Left ventricle myocardium inferior (tissue), 1 donor: ENCODE measurements around the gene TTC24. TPM values are rescaled to one million over a fixed set of nuclear protein-coding genes. Genes with fewer than 3 reads are reported as not detected.
"Not testable (repeated sequence)": the region's sequence is repeated elsewhere in the genome, so short reads cannot be mapped to it uniquely, and the experiment has no call there.

Experiments
- DNase-seq: peaks from one replicate; pipeline ENCODE4 v3.0.0-alpha.2; 2020
- H3K27ac ChIP-seq: fragments of 200-600 bp; replicated peaks from 2 replicates; pipeline ENCODE4 v1.8.0; 2021
- H3K27me3 ChIP-seq: fragments of 200-600 bp; 2 replicates; pipeline ENCODE4 v1.8.0; 2021; ENCODE audit warnings: low read depth
- H3K36me3 ChIP-seq: fragments of 200-600 bp; 2 replicates; pipeline ENCODE4 v1.8.0; 2021
- H3K4me1 ChIP-seq: fragments of 200-600 bp; 2 replicates; pipeline ENCODE4 v1.8.0; 2021
- H3K4me3 ChIP-seq: fragments of 200-600 bp; 2 replicates; pipeline ENCODE4 v1.8.0; 2021; ENCODE audit warnings: mild to moderate bottlenecking, moderate library complexity
- H3K9me3 ChIP-seq: fragments of 200-600 bp; replicated peaks from 2 replicates; pipeline ENCODE4 v1.8.0; 2021
- CTCF ChIP-seq: fragments of 200-600 bp; IDR thresholded peaks from 2 replicates; pipeline ENCODE4 v1.8.0; 2021; ENCODE audit warnings: antibody characterized with exemption, mild to moderate bottlenecking, borderline replicate concordance
- intact Hi-C: fragments of 100-400 bp; cut with micrococcal nuclease; formaldehyde crosslinking; loops from one replicate; pipeline ENCODE4 v1.11.0; 2022
- total RNA-seq: library from RNA; stranded (reverse); fragmentation: NEBNext Ultra II Directional; extraction: Animal tissue kit (Norgen Biotek cat#: 25700); gene quantifications from one replicate; pipeline ENCODE4 v1.2.1, GENCODE V29; 2021
- donor health status: DM: no; HTN: yes; CAD: no; lungs with severe emphysema.

TTC24 gene
- total RNA-seq, 1 donor from 2014 or later: not detected

GRCh38 chr1:156608981-156609380 is 29.5 kb downstream of the TTC24 start:
- H3K4me1 ChIP-seq: peaks cover 9% of the 10 kb centered on the region
- H3K36me3 ChIP-seq: no peaks in the 10 kb centered on the region
- H3K4me3 ChIP-seq: no peak overlapping the region
- no peaks in the 10 kb centered on the region for H3K9me3 ChIP-seq
- H3K27ac ChIP-seq: no peak overlapping the region
- peak; percentile 40 for TF ChIP-seq CTCF
- DNase-seq: no peak
- intact Hi-C loops: loop anchor here (10.0 kb wide), 1 partner anchor 154 kb away; no protein-coding TSS in a partner anchor
- H3K27me3 ChIP-seq: peaks cover 7% of the 10 kb centered on the region

GRCh38 chr1:156610072-156610471 is 30.5 kb downstream of the TTC24 start:
- not testable (repeated sequence) for H3K9me3 ChIP-seq

GRCh38 chr1:156612666-156613065 is 33.1 kb downstream of the TTC24 start:
- TF ChIP-seq CTCF: no peak

More at GRCh38 chr1:156610072-156610471, 30.5 kb downstream of the TTC24 start:
- H3K4me1 ChIP-seq: peaks cover 17% of the 10 kb centered on the region
- DNase-seq, H3K4me3 ChIP-seq, intact Hi-C loops, H3K27ac ChIP-seq, H3K36me3 ChIP-seq, H3K27me3 ChIP-seq: not testable (repeated sequence)

GRCh38 chr1:156615946-156616345 is 36.4 kb downstream of the TTC24 start:
- no peak for TF ChIP-seq CTCF
- no peak overlapping the region for H3K4me3 ChIP-seq
- intact Hi-C loops: no loop called here
- H3K27ac ChIP-seq: peak overlapping the region; percentile 85
- H3K36me3 ChIP-seq: no peaks in the 10 kb centered on the region
- no peaks in the 10 kb centered on the region for H3K9me3 ChIP-seq
- no peak for DNase-seq
- no peaks in the 10 kb centered on the region for H3K27me3 ChIP-seq
- H3K4me1 ChIP-seq: peaks cover 29% of the 10 kb centered on the region

More at GRCh38 chr1:156612666-156613065, 33.1 kb downstream of the TTC24 start:
- no peak overlapping the region for H3K27ac ChIP-seq
- peaks cover 7% of the 10 kb centered on the region for H3K27me3 ChIP-seq
- intact Hi-C loops: no loop called here
- no peak for DNase-seq
- no peak overlapping the region for H3K4me3 ChIP-seq
- no peaks in the 10 kb centered on the region for H3K36me3 ChIP-seq
- no peaks in the 10 kb centered on the region for H3K9me3 ChIP-seq
- H3K4me1 ChIP-seq: peaks cover 37% of the 10 kb centered on the region

GRCh38 chr1:156616463-156616862 is 36.9 kb downstream of the TTC24 start:
- Histone ChIP-seq H3K4me1 (peaks cover 29% of the 10 kb centered on the region), H3K27ac (peak overlapping the region; percentile 85), H3K36me3 (no peaks in the 10 kb centered on the region), H3K9me3 (no peaks in the 10 kb centered on the region), H3K27me3 (peaks cover 4% of the 10 kb centered on the region), H3K4me3 (no peak overlapping the region)
- TF ChIP-seq CTCF: peak; percentile 31
- peak; percentile 41 for DNase-seq
- intact Hi-C loops: no loop called here

GRCh38 chr1:156618853-156619581 is 39.5 kb downstream of the TTC24 start, which contains the start of gene HAPLN2:
HAPLN2 (plus strand) TSS chr1:156619415; CDS start chr1:156623491, 4,076 bp downstream.
- Histone ChIP-seq H3K4me1 (peaks cover 37% of the 10 kb centered on the region), H3K27me3 (peaks cover 19% of the 10 kb centered on the region), H3K27ac (peak within 1 kb of the TSS; percentile 27), H3K4me3 (no peak within 1 kb of the TSS), H3K36me3 (no peaks in the 10 kb centered on the region), H3K9me3 (no peaks in the 10 kb centered on the region)
- DNase-seq: no peak
- intact Hi-C loops: no loop called here
- TF ChIP-seq CTCF: peak; percentile 44
